Activated T-helper 1 cell treated with anti-CD3 and anti-CD28 coated beads, Interleukin-12 subunit alpha, Interleukin-12 subunit beta, Interleukin-2, Interleukin-4 antibody, amounts not matched to agents 30 ng/mL and 10 ng/mL and 1 ng/mL, durations not matched to agents 14 hours and 24 hours and 36 hours (primary cell): ENCODE results near the gene CFAP97D1. TPM values are rescaled to one million over a fixed set of nuclear protein-coding genes. Genes with fewer than 3 reads are reported as not detected.
"Not testable (repeated sequence)": the region's sequence is repeated elsewhere in the genome, so short reads cannot be mapped to it uniquely, and the experiment has no call there.

Experiments
- DNase-seq: peaks from one replicate; pipeline ENCODE4 v3.0.0; 2021; ENCODE audit warnings: low spot score
- H3K27ac Mint-ChIP-seq: one replicate; pipeline ENCODE4 v1.8.0; 2021; ENCODE audit warnings: mild to moderate bottlenecking, mixed read lengths
- H3K27me3 Mint-ChIP-seq: one replicate; pipeline ENCODE4 v1.8.0; 2022; ENCODE audit warnings: mild to moderate bottlenecking, moderate library complexity, mixed read lengths; ENCODE audit not compliant: insufficient read depth
- H3K36me3 Mint-ChIP-seq: one replicate; pipeline ENCODE4 v1.8.0; 2021; ENCODE audit warnings: low read depth, mixed read lengths
- H3K4me1 Mint-ChIP-seq: one replicate; pipeline ENCODE4 v1.8.0; 2021; ENCODE audit warnings: low read depth, mixed read lengths
- H3K4me3 Mint-ChIP-seq: one replicate; pipeline ENCODE4 v1.8.0; 2021; ENCODE audit warnings: mild to moderate bottlenecking, moderate library complexity, mixed read lengths
- H3K9me3 Mint-ChIP-seq: one replicate; pipeline ENCODE4 v1.8.0; 2021; ENCODE audit warnings: mixed read lengths
- intact Hi-C: fragments of 100-400 bp; cut with micrococcal nuclease; formaldehyde crosslinking; loops from one replicate; pipeline ENCODE4 v1.15.1; 2024
- total RNA-seq: library from RNA; stranded (reverse); gene quantifications from 2 replicates; pipeline ENCODE4 v1.2.3, GENCODE V29; 2022

The CFAP97D1 gene
- total RNA-seq, 1 donor from 2014 or later: not detected

GRCh38 chr17:43790311-43790940, 10.2 kb downstream of the CFAP97D1 start:
- no peak overlapping the region for H3K4me3 Mint-ChIP-seq
- DNase-seq: no peak
- H3K27ac Mint-ChIP-seq: no peak overlapping the region
- H3K36me3 Mint-ChIP-seq: no peaks in the 10 kb centered on the region
- H3K27me3 Mint-ChIP-seq: peaks cover 29% of the 10 kb centered on the region
- H3K4me1 Mint-ChIP-seq: no peaks in the 10 kb centered on the region
- no peaks in the 10 kb centered on the region for H3K9me3 Mint-ChIP-seq
- intact Hi-C loops: no loop called here

DNA sequence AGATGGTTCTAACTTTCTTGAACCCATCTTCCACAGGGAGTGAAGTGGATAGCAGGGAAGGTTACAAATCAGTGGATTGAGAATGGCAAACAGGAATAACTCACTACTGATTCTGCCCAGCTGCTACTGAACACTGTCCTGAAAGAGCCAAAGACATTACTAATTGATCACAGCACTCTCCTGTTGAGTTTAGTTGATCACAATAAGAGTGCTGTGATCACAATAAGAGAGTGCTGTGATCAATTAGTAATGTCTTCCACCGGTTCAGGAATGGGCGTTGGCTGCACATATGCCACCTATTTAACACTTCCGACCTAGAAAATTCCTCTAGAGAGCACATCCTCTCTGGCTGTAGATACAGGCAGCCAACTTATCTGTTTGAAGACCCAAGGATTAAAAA, 11.4 kb downstream of the CFAP97D1 start:
- intact Hi-C loops: no loop called here
- H3K36me3 Mint-ChIP-seq: no peaks in the 10 kb centered on the region
- no peak overlapping the region for H3K4me3 Mint-ChIP-seq
- H3K27ac Mint-ChIP-seq: no peak overlapping the region
- no peaks in the 10 kb centered on the region for H3K4me1 Mint-ChIP-seq
- DNase-seq: no peak
- peaks cover 36% of the 10 kb centered on the region for H3K27me3 Mint-ChIP-seq
- no peaks in the 10 kb centered on the region for H3K9me3 Mint-ChIP-seq

DNA sequence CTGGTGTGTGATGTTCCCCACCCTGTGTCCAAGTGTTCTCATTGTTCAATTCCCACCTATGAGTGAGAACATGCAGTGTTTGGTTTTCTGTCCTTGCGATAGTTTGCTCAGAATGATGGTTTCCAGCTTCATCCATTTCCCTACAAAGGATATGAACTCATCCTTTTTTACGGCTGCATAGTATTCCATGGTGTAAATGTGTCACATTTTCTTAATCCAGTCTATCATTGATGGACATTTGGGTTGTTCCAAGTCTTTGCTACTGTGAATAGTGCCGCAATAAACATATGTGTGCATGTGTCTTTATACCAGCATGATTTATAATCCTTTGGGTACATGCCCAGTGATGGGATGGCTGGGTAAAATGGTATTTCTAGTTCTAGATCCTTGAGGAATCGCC, 12.4 kb downstream of the CFAP97D1 start:
- H3K4me3 Mint-ChIP-seq, intact Hi-C loops, H3K36me3 Mint-ChIP-seq, H3K27ac Mint-ChIP-seq, DNase-seq, H3K4me1 Mint-ChIP-seq, H3K9me3 Mint-ChIP-seq: not testable (repeated sequence)
- H3K27me3 Mint-ChIP-seq: peaks cover 36% of the 10 kb centered on the region

DNA sequence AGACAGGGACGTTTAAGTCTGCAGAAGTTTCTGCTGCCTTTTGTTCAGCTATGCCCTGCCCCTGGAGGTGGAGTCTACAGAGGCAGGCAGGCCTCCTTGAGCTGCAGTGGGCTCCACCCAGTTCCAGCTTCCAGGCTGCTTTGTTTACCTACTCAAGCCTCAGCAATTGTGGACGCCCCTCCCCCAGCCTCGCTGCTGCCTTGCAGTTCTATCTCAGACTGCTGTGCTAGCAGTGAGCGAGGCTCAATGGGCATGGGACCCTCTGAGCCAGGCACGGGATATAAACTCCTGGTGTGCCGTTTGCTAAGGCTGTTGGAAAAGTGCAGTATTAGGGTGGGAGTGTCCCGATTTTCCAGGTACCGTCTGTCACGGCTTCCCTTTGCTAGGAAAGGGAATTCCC, 17.8 kb downstream of the CFAP97D1 start:
- H3K27ac Mint-ChIP-seq, intact Hi-C loops, H3K9me3 Mint-ChIP-seq, DNase-seq, H3K36me3 Mint-ChIP-seq, H3K4me3 Mint-ChIP-seq, H3K4me1 Mint-ChIP-seq: not testable (repeated sequence)
- peaks cover 24% of the 10 kb centered on the region for H3K27me3 Mint-ChIP-seq

DNA sequence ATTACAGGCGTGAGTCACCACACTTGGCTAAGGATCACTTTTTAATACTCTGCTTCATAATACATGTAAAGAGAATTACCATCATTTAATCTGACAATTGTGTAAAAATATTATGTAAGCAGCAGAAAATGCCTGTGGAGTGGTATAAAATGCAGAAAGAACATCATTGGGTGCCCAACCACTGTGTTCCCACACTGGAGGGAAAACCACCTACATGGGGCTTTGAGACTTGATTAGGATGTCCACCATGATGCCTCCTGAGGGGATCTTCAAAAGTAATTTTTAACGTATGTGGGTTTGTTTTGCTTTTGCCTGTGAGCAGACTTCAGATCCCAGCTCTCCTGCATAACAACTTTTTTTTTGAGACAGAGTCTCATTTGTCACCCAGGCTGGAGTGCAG, 18.8 kb downstream of the CFAP97D1 start:
- H3K27ac Mint-ChIP-seq: no peak overlapping the region
- H3K9me3 Mint-ChIP-seq: no peaks in the 10 kb centered on the region
- DNase-seq: no peak
- intact Hi-C loops: no loop called here
- no peaks in the 10 kb centered on the region for H3K4me1 Mint-ChIP-seq
- no peak overlapping the region for H3K4me3 Mint-ChIP-seq
- H3K36me3 Mint-ChIP-seq: no peaks in the 10 kb centered on the region
- peaks cover 30% of the 10 kb centered on the region for H3K27me3 Mint-ChIP-seq

DNA sequence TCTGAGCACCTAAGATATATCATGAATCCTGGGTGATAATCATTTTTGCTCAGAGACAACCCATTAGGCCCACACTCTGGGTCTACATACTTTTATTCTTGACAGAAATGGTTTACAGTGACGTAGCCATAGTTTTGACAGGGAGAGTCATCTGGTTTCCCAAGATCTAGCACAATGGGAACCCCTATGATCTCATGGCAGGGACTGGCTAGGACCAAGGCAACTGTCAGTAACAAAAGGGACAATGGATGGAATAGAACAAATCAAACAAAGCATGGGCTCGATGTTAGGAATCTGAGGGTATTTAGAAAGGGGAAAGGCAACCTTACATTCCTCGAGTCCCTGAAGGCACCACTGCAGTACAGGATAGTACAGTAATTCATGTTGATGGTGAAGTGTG, 20.5 kb downstream of the CFAP97D1 start:
- H3K9me3 Mint-ChIP-seq: no peaks in the 10 kb centered on the region
- intact Hi-C loops: no loop called here
- no peak overlapping the region for H3K4me3 Mint-ChIP-seq
- no peak for DNase-seq
- H3K27ac Mint-ChIP-seq: no peak overlapping the region
- no peaks in the 10 kb centered on the region for H3K4me1 Mint-ChIP-seq
- peaks cover 32% of the 10 kb centered on the region for H3K27me3 Mint-ChIP-seq
- H3K36me3 Mint-ChIP-seq: no peaks in the 10 kb centered on the region

- intact Hi-C loops: no loop called here
Observed at GRCh38 chr17:43801844-43802243, 21.6 kb downstream of the CFAP97D1 start.

GRCh38 chr17:43803758-43804157, 23.5 kb downstream of the CFAP97D1 start:
- peaks cover 26% of the 10 kb centered on the region for H3K27me3 Mint-ChIP-seq
- no peak overlapping the region for H3K4me3 Mint-ChIP-seq
- no peaks in the 10 kb centered on the region for H3K36me3 Mint-ChIP-seq

More at GRCh38 chr17:43801844-43802243, 21.6 kb downstream of the CFAP97D1 start:
- no peak overlapping the region for H3K4me3 Mint-ChIP-seq
- H3K36me3 Mint-ChIP-seq: no peaks in the 10 kb centered on the region
- peaks cover 26% of the 10 kb centered on the region for H3K27me3 Mint-ChIP-seq
- no peak overlapping the region for H3K27ac Mint-ChIP-seq
- no peaks in the 10 kb centered on the region for H3K9me3 Mint-ChIP-seq
- DNase-seq: no peak
- no peaks in the 10 kb centered on the region for H3K4me1 Mint-ChIP-seq

GRCh38 chr17:43805117-43805516, 24.9 kb downstream of the CFAP97D1 start:
- Mint-ChIP-seq H3K9me3 (no peaks in the 10 kb centered on the region), H3K4me1 (no peaks in the 10 kb centered on the region), H3K36me3 (no peaks in the 10 kb centered on the region), H3K4me3 (no peak overlapping the region), H3K27ac (no peak overlapping the region), H3K27me3 (peaks cover 26% of the 10 kb centered on the region)
- intact Hi-C loops: no loop called here
- no peak for DNase-seq

More at GRCh38 chr17:43803758-43804157, 23.5 kb downstream of the CFAP97D1 start:
- no peaks in the 10 kb centered on the region for H3K4me1 Mint-ChIP-seq
- no peaks in the 10 kb centered on the region for H3K9me3 Mint-ChIP-seq
- no peak overlapping the region for H3K27ac Mint-ChIP-seq
- intact Hi-C loops: no loop called here
- DNase-seq: no peak

DNA sequence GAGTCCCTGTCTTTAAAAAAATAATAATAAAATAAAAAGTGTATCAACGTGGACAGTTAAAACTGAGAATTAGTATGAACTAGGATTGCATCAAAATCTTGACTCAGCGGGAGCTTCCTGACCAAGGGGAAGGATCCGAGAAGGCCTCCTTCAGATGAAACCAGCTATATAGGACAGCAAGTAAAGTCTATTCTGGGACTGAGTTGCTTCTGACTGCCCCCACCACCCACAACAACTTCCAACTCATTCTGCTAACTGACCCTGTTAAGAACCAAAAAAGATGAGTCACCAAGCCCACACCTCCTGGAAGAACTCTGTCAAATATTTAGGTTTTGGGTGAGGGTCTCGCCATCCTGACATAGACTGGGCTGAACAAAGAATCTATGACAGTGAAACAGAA, 27.8 kb downstream of the CFAP97D1 start:
- intact Hi-C loops: no loop called here
- H3K9me3 Mint-ChIP-seq: no peaks in the 10 kb centered on the region
- H3K27ac Mint-ChIP-seq: no peak overlapping the region
- no peak overlapping the region for H3K4me3 Mint-ChIP-seq
- peaks cover 36% of the 10 kb centered on the region for H3K27me3 Mint-ChIP-seq
- H3K36me3 Mint-ChIP-seq: no peaks in the 10 kb centered on the region
- H3K4me1 Mint-ChIP-seq: no peaks in the 10 kb centered on the region
- DNase-seq: no peak

DNA sequence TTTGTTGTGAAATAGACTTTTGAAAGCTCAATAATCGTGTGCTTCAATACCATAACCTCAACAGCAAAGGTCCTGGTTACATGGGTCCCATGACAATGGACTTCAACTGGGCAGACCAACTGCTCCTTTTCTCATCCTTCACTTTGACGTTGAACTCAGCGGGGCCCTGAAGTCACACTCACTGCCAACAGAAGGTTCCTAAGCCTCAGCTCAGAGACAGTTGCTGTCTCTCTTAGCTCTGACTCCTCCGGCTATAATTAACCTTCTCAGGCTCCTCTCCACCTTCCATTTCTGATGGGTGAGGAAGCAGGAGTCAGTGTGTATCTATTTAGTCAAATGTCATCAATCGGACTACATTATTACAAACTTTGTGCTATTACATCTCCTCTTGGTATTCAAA, 28.9 kb downstream of the CFAP97D1 start:
- H3K27me3 Mint-ChIP-seq: peaks cover 27% of the 10 kb centered on the region
- no peak overlapping the region for H3K4me3 Mint-ChIP-seq
- intact Hi-C loops: no loop called here
- no peaks in the 10 kb centered on the region for H3K9me3 Mint-ChIP-seq
- H3K4me1 Mint-ChIP-seq: no peaks in the 10 kb centered on the region
- H3K36me3 Mint-ChIP-seq: no peaks in the 10 kb centered on the region
- no peak for DNase-seq
- no peak overlapping the region for H3K27ac Mint-ChIP-seq

DNA sequence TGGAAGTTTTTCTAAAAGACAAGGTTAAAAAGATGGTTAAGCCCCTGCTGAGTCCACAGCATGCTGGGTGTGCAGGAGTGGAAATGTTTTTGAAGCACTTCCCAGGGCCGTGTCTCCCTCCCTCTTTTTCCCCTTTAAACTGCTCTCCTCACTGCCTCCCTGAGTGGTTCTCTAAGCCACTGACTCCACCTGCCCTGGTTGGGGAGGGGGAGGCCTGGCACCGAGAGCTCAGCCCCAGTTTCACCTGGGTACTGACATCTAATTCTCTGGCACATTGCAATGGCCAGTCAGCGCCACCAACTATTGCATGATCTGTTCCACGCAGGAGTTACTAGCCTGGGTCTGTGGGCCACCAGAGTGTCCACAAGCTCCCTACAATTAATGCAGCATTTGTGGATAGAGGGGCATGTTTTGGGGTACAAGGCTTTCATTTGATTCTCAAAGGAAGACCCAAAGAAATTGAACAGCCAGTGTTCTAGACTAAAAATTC, 30.0 kb downstream of the CFAP97D1 start:
- H3K27ac Mint-ChIP-seq: no peak overlapping the region
- H3K27me3 Mint-ChIP-seq: peaks cover 24% of the 10 kb centered on the region
- H3K4me1 Mint-ChIP-seq: no peaks in the 10 kb centered on the region
- H3K36me3 Mint-ChIP-seq: no peaks in the 10 kb centered on the region
- DNase-seq: no peak
- intact Hi-C loops: no loop called here
- no peaks in the 10 kb centered on the region for H3K9me3 Mint-ChIP-seq
- no peak overlapping the region for H3K4me3 Mint-ChIP-seq

- Mint-ChIP-seq H3K27ac (no peak overlapping the region), H3K36me3 (no peaks in the 10 kb centered on the region), H3K4me3 (no peak overlapping the region), H3K4me1 (no peaks in the 10 kb centered on the region), H3K9me3 (no peaks in the 10 kb centered on the region), H3K27me3 (peaks cover 19% of the 10 kb centered on the region)
- intact Hi-C loops: no loop called here
- DNase-seq: no peak
Observed at GRCh38 chr17:43810823-43811222, 30.6 kb downstream of the CFAP97D1 start.
